Measurements from ENCODE around the gene TMEM266. TPM values are rescaled to one million over a fixed set of nuclear protein-coding genes. Genes with fewer than 3 reads are reported as not detected.

TMEM266 gene
- total and polyA plus RNA-seq, 8 donors, result 1.9 to 5.5 (median 4.2) TPM

DNA sequence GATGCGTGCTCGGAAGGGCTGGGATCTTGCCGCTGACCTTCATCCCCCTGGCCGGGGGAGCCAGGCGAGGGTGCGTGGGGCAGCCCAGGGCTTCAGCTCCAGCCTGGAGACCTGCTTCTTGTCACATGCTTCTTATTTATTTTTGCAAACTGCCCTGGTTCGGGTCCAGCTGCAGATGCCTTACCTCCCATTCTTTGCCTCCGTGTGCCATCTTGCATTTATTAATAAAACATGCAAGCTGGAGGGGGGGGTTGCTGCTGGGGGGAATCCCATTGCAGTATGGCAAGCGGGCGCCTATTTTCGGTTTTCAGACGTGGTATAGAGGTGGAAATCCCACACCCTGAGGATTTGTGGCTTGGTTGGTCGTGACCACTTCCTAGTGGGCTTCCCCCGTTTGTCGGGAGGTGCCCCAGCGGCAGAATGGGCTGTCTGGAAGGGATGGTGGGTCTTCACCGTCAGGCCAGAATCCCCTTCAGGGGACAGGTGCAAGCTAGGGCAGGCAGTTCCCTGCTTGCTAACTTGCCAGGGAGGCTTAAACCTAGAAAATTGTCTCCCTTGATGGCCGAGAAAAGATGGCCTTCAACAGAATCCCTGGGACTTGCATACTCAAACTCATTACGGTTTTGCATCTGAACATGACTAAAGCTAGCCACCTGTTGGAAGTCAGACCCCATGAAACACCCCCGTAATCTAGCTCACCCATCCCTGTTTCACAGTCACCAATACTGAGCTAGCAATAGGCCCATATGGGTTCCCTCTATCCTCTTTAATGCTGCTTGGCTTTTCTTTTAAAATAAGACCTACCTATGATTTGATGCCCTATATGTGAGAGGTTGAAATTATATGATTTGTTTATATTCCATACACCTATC is 569 bp downstream of the TMEM266 start:
- WGBS, 2 donors, result 10 to 11% methylated on average over 20 of the region's 20 CpGs
- DNase-seq (peak in 1 of 6 donors; percentile 27), ATAC-seq (peak; percentile 14 to 38 (median 19)), FAIRE-seq (no peak)
- no peaks in the 10 kb centered on the region for H3K27me3 ChIP-seq
- H3K4me1 ChIP-seq, result peaks cover 0 to 12% (median 0%) of the 10 kb centered on the region in 3 donors
- no peaks in the 10 kb centered on the region for H3K9me3 ChIP-seq
- intact Hi-C loops (cut with DNase I), result loop anchor here in 1 of 3 donors (10.0 kb wide), 1 partner anchor 74 kb away; no protein-coding TSS in a partner anchor
- H3K27ac ChIP-seq, result no peak overlapping the region
- H3K4me3 ChIP-seq, result peak overlapping the region; percentile 39 to 71 (median 56)
- no peaks in the 10 kb centered on the region for H3K36me3 ChIP-seq
- no peak for TF ChIP-seq CTCF (IDR thresholded peaks at IDR 0.05)

- WGBS, 2 donors, result 82 to 89% methylated on average over 5 of the region's 5 CpGs
- intact Hi-C loops (cut with DNase I), result loop anchor here in 1 of 3 donors (10.0 kb wide), 1 partner anchor 73 kb away; no protein-coding TSS in a partner anchor
- H3K9me3 ChIP-seq, result no peaks in the 10 kb centered on the region
- H3K27me3 ChIP-seq, result no peaks in the 10 kb centered on the region
- no peak overlapping the region for H3K4me3 ChIP-seq
- H3K4me1 ChIP-seq, result peaks cover 0 to 12% (median 0%) of the 10 kb centered on the region in 3 donors
- ATAC-seq (no peak), FAIRE-seq (no peak), DNase-seq (no peak)
- H3K27ac ChIP-seq, result no peak overlapping the region
- no peaks in the 10 kb centered on the region for H3K36me3 ChIP-seq
- TF ChIP-seq CTCF (IDR thresholded peaks at IDR 0.05), result no peak
Observed at GRCh38 chr15:76061700-76062099, 1.9 kb downstream of the TMEM266 start.

- ATAC-seq (no peak), FAIRE-seq (no peak), DNase-seq (no peak)
- 50 to 55% methylated on average over 3 of the region's 3 CpGs for WGBS, 2 donors
- no peaks in the 10 kb centered on the region for H3K36me3 ChIP-seq
- no peaks in the 10 kb centered on the region for H3K9me3 ChIP-seq
- no peak overlapping the region for H3K4me3 ChIP-seq
- H3K27me3 ChIP-seq, result no peaks in the 10 kb centered on the region
- intact Hi-C loops (cut with DNase I), result loop anchor here in 1 of 3 donors (10.0 kb wide), 1 partner anchor 73 kb away; no protein-coding TSS in a partner anchor
- H3K4me1 ChIP-seq, result peaks cover 0 to 6% (median 0%) of the 10 kb centered on the region in 3 donors
- H3K27ac ChIP-seq, result no peak overlapping the region
- no peak for TF ChIP-seq CTCF (IDR thresholded peaks at IDR 0.05)
Observed at GRCh38 chr15:76062286-76062685, 2.5 kb downstream of the TMEM266 start.

GRCh38 chr15:76064375-76064774 is 4.6 kb downstream of the TMEM266 start:
- H3K36me3 ChIP-seq, result no peaks in the 10 kb centered on the region
- intact Hi-C loops (cut with DNase I), result loop anchor here in 1 of 3 donors (10.0 kb wide), 1 partner anchor 70 kb away; no protein-coding TSS in a partner anchor
- no peak for FAIRE-seq
- H3K4me1 ChIP-seq, result peaks cover 0 to 6% (median 0%) of the 10 kb centered on the region in 3 donors
- H3K27ac ChIP-seq, result no peak overlapping the region
- DNase-seq, result no peak
- no peaks in the 10 kb centered on the region for H3K27me3 ChIP-seq
- no peaks in the 10 kb centered on the region for H3K9me3 ChIP-seq
- no peak for ATAC-seq
- H3K4me3 ChIP-seq, result no peak overlapping the region
- TF ChIP-seq CTCF (IDR thresholded peaks at IDR 0.05), result no peak
- WGBS, 2 donors, result 59 to 67% methylated on average over 3 of the region's 3 CpGs

Measured in pancreas (tissue), 10 donors.